ENCODE data around the gene QRFPR.
"Not testable (repeated sequence)": the region's sequence is repeated elsewhere in the genome, so short reads cannot be mapped to it uniquely, and the experiment has no call there.

Gene QRFPR

DNA sequence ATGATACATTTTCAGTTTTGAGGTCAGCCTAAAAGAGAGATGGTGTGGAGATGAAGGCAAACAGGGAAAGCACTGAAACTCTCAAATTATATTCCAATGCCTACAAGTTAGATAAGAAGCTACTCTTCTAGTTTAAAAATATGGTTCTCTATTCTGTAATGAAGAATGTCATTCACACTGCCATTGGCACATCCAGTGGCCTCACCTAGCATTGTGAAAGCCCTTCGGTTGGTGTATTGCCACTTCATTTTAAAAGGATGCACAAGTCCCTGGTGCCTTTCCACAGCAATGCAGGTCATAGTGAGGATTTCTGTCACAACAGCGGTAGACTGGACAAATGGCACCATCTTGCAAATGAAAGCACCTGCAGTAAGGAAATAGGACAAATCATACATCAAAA is 40.6 kb downstream of the QRFPR start:
- Histone ChIP-seq H3K36me3 (ENCODE audit: control insufficient read depth, insufficient read depth, low read length) (no peaks in the 10 kb centered on the region), H3K27ac (ENCODE audit: low read depth, low read length, severe bottlenecking) (no peak overlapping the region), H3K9me3 (ENCODE audit: control insufficient read depth, low read length) (no peaks in the 10 kb centered on the region), H3K4me3 (ENCODE audit: extremely low read depth, insufficient read depth, low read length, poor library complexity, severe bottlenecking) (no peak overlapping the region), H3K4me1 (ENCODE audit: control insufficient read depth, insufficient read depth, low read length, poor library complexity, severe bottlenecking) (peaks cover 7% of the 10 kb centered on the region)
- 100% methylated on average over 1 of the region's 2 CpGs for WGBS, 2 experiments (ENCODE audit: insufficient coverage in 2 of 2)

DNA sequence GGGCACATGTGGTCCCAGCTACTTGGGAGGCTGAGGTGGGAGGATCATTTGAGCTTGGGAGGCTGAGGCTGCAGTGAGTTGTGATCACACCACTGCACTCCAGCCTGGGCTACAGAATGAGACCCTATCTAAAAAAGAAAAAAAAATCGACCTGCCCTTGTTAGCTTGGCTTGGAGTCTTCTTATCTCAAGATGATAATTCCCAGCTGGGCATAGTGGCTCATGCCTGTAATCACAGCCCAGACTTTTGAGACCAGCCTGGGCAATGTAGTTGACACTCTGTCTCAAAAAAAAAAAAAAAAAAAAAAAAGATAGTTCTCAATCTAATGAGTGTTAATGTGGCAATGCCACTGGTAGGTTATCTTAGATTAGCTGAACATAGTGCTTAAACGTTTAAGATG is 41.0 kb downstream of the QRFPR start:
- Histone ChIP-seq H3K27ac (ENCODE audit: low read depth, low read length, severe bottlenecking) (no peak overlapping the region), H3K36me3 (ENCODE audit: control insufficient read depth, insufficient read depth, low read length) (no peaks in the 10 kb centered on the region), H3K4me1 (ENCODE audit: control insufficient read depth, insufficient read depth, low read length, poor library complexity, severe bottlenecking) (peaks cover 7% of the 10 kb centered on the region), H3K9me3 (ENCODE audit: control insufficient read depth, low read length) (no peaks in the 10 kb centered on the region), H3K4me3 (ENCODE audit: extremely low read depth, insufficient read depth, low read length, poor library complexity, severe bottlenecking) (no peak overlapping the region)
- 67 to 75% methylated on average over 1 to 2 of the region's 2 CpGs for WGBS, 2 experiments (ENCODE audit: insufficient coverage in 2 of 2)

DNA sequence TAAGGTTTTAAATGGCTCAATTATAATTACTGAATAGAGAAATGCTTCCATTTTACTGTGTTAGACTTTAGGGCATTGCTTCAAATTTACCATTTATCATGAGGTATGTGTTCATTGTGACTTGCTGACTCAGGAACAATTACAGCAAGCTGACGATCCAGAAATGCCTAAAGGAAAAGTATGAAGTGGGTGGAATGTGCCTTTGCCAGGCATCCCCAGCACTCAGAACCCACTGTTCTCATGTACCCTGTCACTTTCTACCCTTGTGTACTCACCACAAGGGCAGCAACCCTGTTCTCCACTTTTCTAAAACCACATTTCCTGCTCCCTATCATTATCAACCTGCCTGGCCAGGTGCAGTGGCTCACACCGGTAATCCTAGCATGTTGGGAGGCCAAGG is 41.5 kb downstream of the QRFPR start:
- Histone ChIP-seq H3K36me3 (ENCODE audit: control insufficient read depth, insufficient read depth, low read length) (no peaks in the 10 kb centered on the region), H3K9me3 (ENCODE audit: control insufficient read depth, low read length) (no peaks in the 10 kb centered on the region), H3K27ac (ENCODE audit: low read depth, low read length, severe bottlenecking) (no peak overlapping the region), H3K4me3 (ENCODE audit: extremely low read depth, insufficient read depth, low read length, poor library complexity, severe bottlenecking) (no peak overlapping the region), H3K4me1 (ENCODE audit: control insufficient read depth, insufficient read depth, low read length, poor library complexity, severe bottlenecking) (peaks cover 7% of the 10 kb centered on the region)
- 100% methylated on average over 1 of the region's 2 CpGs; no CpG with 5 or more reads in 1 of the 2 experiments for whole genome bisulfite sequencing, 2 experiments (ENCODE audit: insufficient coverage in 2 of 2)

DNA sequence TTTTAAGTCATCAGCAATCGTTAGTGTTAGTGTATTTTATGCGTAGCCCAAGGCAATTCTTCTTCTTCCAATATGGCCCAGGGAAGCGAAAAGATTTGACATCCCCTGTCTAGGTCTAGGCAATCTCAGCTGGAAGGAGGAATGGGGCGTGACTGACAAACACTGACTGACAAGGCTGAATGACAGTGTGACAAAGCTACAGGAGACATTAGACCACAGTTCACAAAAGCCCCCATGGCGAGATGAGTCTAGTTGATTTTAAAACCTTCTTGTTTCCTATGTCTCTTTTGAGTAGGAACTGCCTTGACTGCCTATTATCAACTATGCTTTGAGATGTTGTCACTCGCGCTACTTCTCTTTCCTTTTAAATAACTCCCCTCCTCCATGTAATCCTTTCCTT is 42.3 kb downstream of the QRFPR start:
- Histone ChIP-seq H3K9me3 (ENCODE audit: control insufficient read depth, low read length) (no peaks in the 10 kb centered on the region), H3K4me1 (ENCODE audit: control insufficient read depth, insufficient read depth, low read length, poor library complexity, severe bottlenecking) (peaks cover 7% of the 10 kb centered on the region), H3K27ac (ENCODE audit: low read depth, low read length, severe bottlenecking) (no peak overlapping the region), H3K4me3 (ENCODE audit: extremely low read depth, insufficient read depth, low read length, poor library complexity, severe bottlenecking) (no peak overlapping the region), H3K36me3 (ENCODE audit: control insufficient read depth, insufficient read depth, low read length) (no peaks in the 10 kb centered on the region)
- 94% methylated on average over 4 of the region's 7 CpGs; no CpG with 5 or more reads in 1 of the 2 experiments for WGBS, 2 experiments (ENCODE audit: insufficient coverage in 2 of 2)

DNA sequence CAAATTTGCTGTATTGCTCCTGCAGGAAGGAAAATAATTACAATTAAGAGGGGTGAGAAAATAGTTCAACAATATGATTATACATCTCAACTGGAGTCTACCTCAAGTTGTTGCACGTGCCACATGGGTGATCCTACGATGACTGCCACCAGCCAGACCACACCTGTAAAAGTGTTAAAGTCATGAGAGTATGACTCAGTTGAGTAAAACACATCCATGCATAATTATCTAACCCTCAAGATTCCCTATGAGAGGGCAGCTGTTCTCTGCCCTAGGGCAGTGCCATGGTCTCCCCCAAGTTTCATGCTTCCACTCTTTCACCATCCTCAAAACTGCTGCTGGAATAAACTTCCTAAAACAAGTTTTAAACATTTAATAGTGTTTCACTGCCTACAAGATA is 44.1 kb downstream of the QRFPR start:
- WGBS, 2 experiments (ENCODE audit: insufficient coverage in 2 of 2), result 100% methylated on average over 2 of the region's 2 CpGs; no CpG with 5 or more reads in 1 of the 2 experiments
- Histone ChIP-seq H3K36me3 (ENCODE audit: control insufficient read depth, insufficient read depth, low read length) (no peaks in the 10 kb centered on the region), H3K27ac (ENCODE audit: low read depth, low read length, severe bottlenecking) (no peak overlapping the region), H3K9me3 (ENCODE audit: control insufficient read depth, low read length) (no peaks in the 10 kb centered on the region), H3K4me3 (ENCODE audit: extremely low read depth, insufficient read depth, low read length, poor library complexity, severe bottlenecking) (no peak overlapping the region), H3K4me1 (ENCODE audit: control insufficient read depth, insufficient read depth, low read length, poor library complexity, severe bottlenecking) (peaks cover 4% of the 10 kb centered on the region)

DNA sequence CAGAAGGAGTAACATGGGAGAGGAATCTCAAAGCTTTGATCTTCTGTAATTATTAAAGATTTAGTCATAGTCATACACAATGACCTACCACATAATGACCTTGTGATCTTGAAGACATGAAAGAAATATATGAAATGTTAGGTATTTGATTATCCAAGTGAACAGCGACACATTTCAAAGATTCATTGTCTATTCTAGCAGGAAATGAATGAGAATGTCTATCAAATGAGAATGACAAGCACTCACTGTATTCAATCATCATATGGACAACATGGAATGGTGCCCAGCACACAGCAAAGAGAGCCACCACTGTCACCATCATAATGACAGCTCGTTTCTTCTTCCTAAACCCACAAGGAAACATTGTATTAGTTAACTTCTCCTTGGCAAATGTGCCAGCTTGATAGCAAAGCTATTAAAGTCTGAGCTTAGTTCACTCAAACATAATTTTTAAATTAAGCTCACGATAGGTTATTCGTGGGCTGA is 50.6 kb downstream of the QRFPR start:
- Histone ChIP-seq H3K4me3 (ENCODE audit: extremely low read depth, insufficient read depth, low read length, poor library complexity, severe bottlenecking) (no peak overlapping the region), H3K36me3 (ENCODE audit: control insufficient read depth, insufficient read depth, low read length) (no peaks in the 10 kb centered on the region), H3K27ac (ENCODE audit: low read depth, low read length, severe bottlenecking) (no peak overlapping the region), H3K4me1 (ENCODE audit: control insufficient read depth, insufficient read depth, low read length, poor library complexity, severe bottlenecking) (no peaks in the 10 kb centered on the region), H3K9me3 (ENCODE audit: control insufficient read depth, low read length) (no peaks in the 10 kb centered on the region)
- WGBS, 2 experiments (ENCODE audit: insufficient coverage in 2 of 2), result 90 to 92% methylated on average over 1 to 3 of the region's 4 CpGs

DNA sequence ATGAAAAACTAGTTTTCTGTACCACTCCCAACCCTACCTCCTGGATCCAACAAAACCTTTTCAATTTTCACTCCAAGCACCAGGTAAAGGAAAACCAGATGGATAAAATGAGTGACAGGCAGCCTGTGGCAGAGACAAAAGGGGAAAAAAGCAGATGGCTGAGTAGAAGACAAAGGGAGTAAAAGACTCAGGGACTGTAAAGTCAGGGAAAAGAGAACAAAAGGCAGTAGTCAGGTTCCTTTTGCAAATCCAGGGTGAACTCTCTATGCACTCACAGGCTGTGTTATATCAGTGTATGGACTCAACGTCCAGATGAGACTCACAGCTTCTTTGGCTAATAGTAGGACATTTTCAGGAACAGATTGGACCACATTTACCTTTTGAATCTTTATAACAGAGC is 54.2 kb downstream of the QRFPR start:
- 43% methylated on average over 1 of the region's 1 CpG; no CpG with 5 or more reads in 1 of the 2 experiments for WGBS, 2 experiments (ENCODE audit: insufficient coverage in 2 of 2)
- no peaks in the 10 kb centered on the region for H3K36me3 ChIP-seq (ENCODE audit: control insufficient read depth, insufficient read depth, low read length)
- no peak overlapping the region for H3K27ac ChIP-seq (ENCODE audit: low read depth, low read length, severe bottlenecking)
- no peaks in the 10 kb centered on the region for H3K4me1 ChIP-seq (ENCODE audit: control insufficient read depth, insufficient read depth, low read length, poor library complexity, severe bottlenecking)
- no peaks in the 10 kb centered on the region for H3K9me3 ChIP-seq (ENCODE audit: control insufficient read depth, low read length)
- H3K4me3 ChIP-seq (ENCODE audit: extremely low read depth, insufficient read depth, low read length, poor library complexity, severe bottlenecking), result no peak overlapping the region

DNA sequence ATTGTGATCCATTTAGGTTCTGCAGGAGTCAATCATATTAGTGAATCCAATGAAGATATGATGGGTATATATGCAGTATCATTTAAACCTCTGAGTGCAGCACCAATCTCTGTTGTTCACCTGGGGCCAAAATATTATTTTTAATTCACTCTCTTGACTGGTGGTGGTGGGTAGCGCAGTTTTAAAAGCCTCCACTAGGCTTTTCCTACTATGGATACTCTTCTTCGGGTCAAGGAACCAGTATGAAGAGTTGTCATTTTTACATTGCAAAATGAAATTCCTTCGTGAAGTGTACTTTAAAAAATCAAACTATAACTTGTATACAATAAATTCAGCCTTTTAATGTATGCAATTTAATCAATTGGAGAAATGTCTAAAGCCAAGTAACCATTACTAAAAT is 56.5 kb downstream of the QRFPR start:
- WGBS, 2 experiments (ENCODE audit: insufficient coverage in 2 of 2), result no CpG with 5 or more reads among the region's 3 CpGs

DNA sequence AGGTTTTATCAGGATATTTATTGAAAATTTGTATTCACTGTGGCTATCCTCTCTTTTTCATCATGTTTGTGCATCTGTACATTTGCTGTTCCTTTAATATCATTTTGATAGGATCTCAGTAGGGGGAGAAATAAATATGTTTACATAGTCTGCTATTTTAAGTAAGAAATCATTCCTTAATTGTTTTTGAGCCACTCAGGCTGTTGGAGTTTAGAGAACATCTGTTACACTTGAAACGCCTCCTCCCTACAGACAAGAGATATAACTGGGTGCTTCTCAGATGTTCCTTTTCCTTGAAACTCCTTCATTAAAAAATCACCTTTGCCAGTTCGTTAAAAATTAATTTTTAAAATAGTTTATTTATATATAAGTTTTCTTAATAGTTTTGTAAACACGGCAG is 59.4 kb downstream of the QRFPR start:
- H3K9me3 ChIP-seq (ENCODE audit: control insufficient read depth, low read length), result no peaks in the 10 kb centered on the region
- H3K27ac ChIP-seq (ENCODE audit: low read depth, low read length, severe bottlenecking), result no peak overlapping the region
- H3K4me3 ChIP-seq (ENCODE audit: extremely low read depth, insufficient read depth, low read length, poor library complexity, severe bottlenecking), result no peak overlapping the region
- no peaks in the 10 kb centered on the region for H3K4me1 ChIP-seq (ENCODE audit: control insufficient read depth, insufficient read depth, low read length, poor library complexity, severe bottlenecking)
- WGBS, 2 experiments (ENCODE audit: insufficient coverage in 2 of 2), result 80% methylated on average over 1 of the region's 3 CpGs; no CpG with 5 or more reads in 1 of the 2 experiments
- H3K36me3 ChIP-seq (ENCODE audit: control insufficient read depth, insufficient read depth, low read length), result no peaks in the 10 kb centered on the region

More for the DNA sequence above, 56.5 kb downstream of the QRFPR start:
- Histone ChIP-seq H3K4me1 (ENCODE audit: control insufficient read depth, insufficient read depth, low read length, poor library complexity, severe bottlenecking) (no peaks in the 10 kb centered on the region), H3K4me3 (ENCODE audit: extremely low read depth, insufficient read depth, low read length, poor library complexity, severe bottlenecking) (no peak overlapping the region), H3K27ac (ENCODE audit: low read depth, low read length, severe bottlenecking) (no peak overlapping the region), H3K36me3 (ENCODE audit: control insufficient read depth, insufficient read depth, low read length) (no peaks in the 10 kb centered on the region), H3K9me3 (ENCODE audit: control insufficient read depth, low read length) (no peaks in the 10 kb centered on the region)

DNA sequence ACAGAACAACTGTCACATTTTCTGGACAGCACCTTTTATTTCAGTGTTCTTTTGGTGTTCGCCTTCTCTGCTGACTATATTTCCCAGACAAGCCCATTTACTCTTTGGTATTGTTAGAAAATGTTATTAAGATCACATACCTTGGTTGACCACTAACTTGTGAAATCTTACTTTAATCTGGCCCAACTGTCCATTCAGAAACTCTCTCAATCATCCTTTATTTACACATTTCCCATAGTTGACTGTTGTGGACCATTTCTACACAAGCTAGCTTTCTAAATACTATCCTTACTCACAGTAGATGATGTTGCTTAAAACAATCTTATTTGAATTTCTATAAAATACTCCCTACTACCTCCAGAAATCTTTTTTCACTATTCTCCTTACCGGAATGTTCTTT is 64.7 kb downstream of the QRFPR start:
- H3K4me3 ChIP-seq (ENCODE audit: extremely low read depth, insufficient read depth, low read length, poor library complexity, severe bottlenecking), result no peak overlapping the region
- H3K4me1 ChIP-seq (ENCODE audit: control insufficient read depth, insufficient read depth, low read length, poor library complexity, severe bottlenecking), result no peaks in the 10 kb centered on the region
- H3K9me3 ChIP-seq (ENCODE audit: control insufficient read depth, low read length), result no peaks in the 10 kb centered on the region
- 88 to 89% methylated on average over 1 of the region's 2 CpGs for WGBS, 2 experiments (ENCODE audit: insufficient coverage in 2 of 2)
- H3K27ac ChIP-seq (ENCODE audit: low read depth, low read length, severe bottlenecking), result no peak overlapping the region
- no peaks in the 10 kb centered on the region for H3K36me3 ChIP-seq (ENCODE audit: control insufficient read depth, insufficient read depth, low read length)

DNA sequence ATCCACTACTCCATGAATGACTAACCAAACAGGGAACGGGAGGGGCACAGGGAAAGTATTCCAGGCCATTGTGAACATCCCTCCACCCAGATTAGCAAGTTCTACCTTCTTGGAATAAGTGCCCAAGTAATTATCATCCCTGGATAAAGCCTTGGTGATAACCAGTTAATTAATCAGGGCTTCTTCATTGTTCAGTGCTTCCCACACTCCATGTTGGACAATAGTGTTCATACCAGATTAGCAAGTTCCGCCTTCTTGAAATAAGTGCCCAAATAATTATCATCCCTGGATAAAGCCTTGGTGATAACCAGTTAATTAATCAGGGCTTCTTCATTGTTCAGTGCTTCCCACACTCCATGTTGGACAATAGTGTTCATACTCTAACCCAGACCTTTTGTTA is 67.4 kb downstream of the QRFPR start:
- 80 to 93% methylated on average over 1 to 2 of the region's 2 CpGs for WGBS, 2 experiments (ENCODE audit: insufficient coverage in 2 of 2)
- H3K27ac ChIP-seq (ENCODE audit: low read depth, low read length, severe bottlenecking); H3K4me3 ChIP-seq (ENCODE audit: extremely low read depth, insufficient read depth, low read length, poor library complexity, severe bottlenecking); H3K9me3 ChIP-seq (ENCODE audit: control insufficient read depth, low read length); H3K36me3 ChIP-seq (ENCODE audit: control insufficient read depth, insufficient read depth, low read length); H3K4me1 ChIP-seq (ENCODE audit: control insufficient read depth, insufficient read depth, low read length, poor library complexity, severe bottlenecking): not testable (repeated sequence)
